AG09309 (cell line): ENCODE results near the gene MAP3K21.

Source experiments
- DNase-seq: peaks from one replicate; pipeline ENCODE4 v3.0.0-alpha.2; 2010; ENCODE audit warnings: low read depth
- H3K4me3 ChIP-seq: 2 replicates; pipeline ENCODE4 v1.5.1; 2011; ENCODE audit warnings: mild to moderate bottlenecking, low read depth, low read length, moderate library complexity; ENCODE audit not compliant: control insufficient read depth
- CTCF ChIP-seq: IDR thresholded peaks from 2 replicates; pipeline ENCODE4 v1.5.1; 2011; ENCODE audit warnings: mild to moderate bottlenecking, low read depth, low read length, inconsistent platforms; ENCODE audit not compliant: insufficient read depth, control insufficient read depth; ENCODE audit errors: missing control alignments

The MAP3K21 gene

DNA sequence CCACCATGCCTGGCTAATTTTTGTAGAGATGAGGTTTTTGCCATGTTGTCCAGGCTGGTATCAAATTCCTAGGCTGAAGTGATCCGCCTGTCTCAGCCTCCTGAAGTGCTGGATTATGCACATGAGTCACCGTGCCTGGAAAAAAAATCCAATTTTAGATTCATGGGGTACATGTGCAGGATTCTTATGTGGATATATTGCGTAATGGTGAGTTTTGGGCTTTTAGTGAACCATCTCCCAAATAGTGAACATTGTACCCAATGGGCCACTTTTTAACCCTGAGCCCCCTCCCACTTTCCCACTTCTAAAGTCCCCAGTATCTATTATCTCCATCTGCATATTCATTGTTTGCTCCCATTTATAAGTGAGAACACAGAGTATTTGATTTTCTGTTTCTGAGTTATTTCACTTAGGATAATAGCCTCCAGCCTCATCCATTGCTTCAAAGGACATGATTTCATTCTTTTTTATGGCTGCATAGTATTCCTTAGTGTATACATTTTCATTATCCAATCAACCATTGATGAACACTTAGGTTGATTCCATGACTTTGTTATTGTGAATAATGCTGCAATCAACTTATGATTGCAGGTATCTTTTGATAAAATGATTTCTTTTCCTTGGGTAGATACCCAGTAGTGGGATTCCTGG is 104.4 kb downstream of the MAP3K21 start:
- H3K4me3 ChIP-seq: no peak overlapping the region
- TF ChIP-seq CTCF: no peak
- DNase-seq: no peak

- no peak for TF ChIP-seq CTCF
- no peak overlapping the region for H3K4me3 ChIP-seq
- DNase-seq: no peak
These were observed 105.4 kb downstream of the MAP3K21 start for GRCh38 chr1:233432916-233433315.

DNA sequence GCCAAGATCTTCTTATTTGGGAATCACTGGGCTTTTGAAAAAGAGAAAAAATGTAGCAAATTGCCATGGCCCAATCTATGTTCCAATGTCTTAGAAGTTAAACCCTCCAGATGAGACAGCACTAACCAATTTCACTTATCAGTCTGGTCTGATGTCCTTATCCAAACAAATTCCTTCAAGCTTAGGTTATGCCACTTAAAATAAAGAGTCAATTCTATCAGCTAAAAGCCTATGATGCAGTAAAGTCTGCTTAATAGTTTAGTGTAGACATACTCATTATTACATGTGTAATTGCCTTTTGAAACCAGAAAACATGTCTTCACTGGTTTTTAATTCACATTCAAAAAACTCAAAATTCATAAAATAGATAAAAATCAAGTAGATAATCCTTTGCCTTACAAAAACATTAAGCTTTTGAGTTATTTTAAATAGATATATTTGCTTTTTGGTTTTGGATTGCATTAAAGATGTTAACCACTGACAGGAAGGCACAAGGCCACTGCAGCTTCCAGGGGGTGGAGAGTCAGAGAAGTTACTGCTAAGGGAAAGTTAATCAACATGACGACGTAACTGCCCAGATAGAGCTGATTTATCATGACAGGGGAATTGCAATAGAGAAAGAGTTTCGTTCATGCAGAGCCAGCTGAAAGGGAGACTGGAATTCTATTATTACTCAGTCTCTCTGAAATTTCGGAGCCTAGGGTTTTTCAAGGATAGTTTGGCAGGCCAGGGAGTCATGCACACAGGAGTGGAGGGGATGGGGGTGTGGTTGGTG is 106.1 kb downstream of the MAP3K21 start:
- no peak for DNase-seq
- TF ChIP-seq CTCF: no peak
- no peak overlapping the region for H3K4me3 ChIP-seq
